ENCODE measurements around the gene CEP104. TPM values are rescaled to one million over a fixed set of nuclear protein-coding genes. Genes with fewer than 3 reads are reported as not detected.

Gene CEP104
- total and polyA plus RNA-seq, 4 donors = 7.5 to 23.2 (median 12.0) TPM

DNA sequence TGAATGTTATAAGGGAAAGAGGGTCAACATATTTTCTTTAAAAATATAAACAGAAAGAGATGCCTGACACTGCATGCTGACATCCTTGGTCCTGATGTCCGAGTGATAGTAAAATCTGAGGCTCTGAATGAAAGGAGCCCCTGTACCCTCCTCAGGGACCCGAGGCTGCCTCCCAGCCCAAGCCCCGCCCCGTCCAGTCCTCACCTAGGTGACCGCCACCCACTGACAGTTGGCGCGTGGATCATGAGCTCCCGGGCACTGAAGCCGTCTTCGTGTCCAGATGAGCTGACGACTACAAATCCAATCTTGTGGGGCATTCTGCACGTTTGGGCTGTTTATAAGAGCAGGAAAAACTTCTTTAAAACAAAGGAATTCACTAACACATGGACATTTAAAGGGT, 4.9 kb downstream of the CEP104 start (continued):
- TF ChIP-seq REST (IDR thresholded peaks at IDR 0.05) (no peak), RXRA (IDR thresholded peaks at IDR 0.05) (no peak), JUND (IDR thresholded peaks at IDR 0.05) (no peak)

DNA sequence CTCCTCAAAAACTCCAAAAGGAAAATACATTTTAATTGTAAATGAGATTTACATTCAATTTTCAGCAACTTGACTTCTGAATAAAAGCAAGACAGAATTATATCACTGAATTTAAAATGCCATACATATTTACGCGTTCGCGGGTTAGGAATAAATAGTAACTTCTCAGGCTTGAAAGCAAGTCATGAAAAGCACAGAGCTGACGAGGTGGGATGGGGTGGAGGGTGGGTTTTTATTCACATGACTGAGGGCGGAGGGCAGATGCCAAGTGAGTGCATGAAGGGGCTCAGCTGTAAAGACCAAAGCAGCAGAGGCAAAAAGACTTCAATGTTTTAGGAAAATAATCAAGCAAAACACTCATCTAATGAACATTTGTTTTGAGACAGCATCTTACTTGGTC, 5.7 kb downstream of the CEP104 start:
- no peak overlapping the region for H3K9ac ChIP-seq (ENCODE audit: low read depth in 1 of 2, low read length in 2 of 2)
- peaks cover 6 to 10% (median 8%) of the 10 kb centered on the region in 4 donors for H3K4me1 ChIP-seq (ENCODE audit: control insufficient read depth in 4 of 4, insufficient read depth in 4 of 4, low read length in 3 of 4)
- no peaks in the 10 kb centered on the region for H3K9me3 ChIP-seq (ENCODE audit: control insufficient read depth in 4 of 4, low read length in 3 of 4)
- no peak overlapping the region for H3K4me3 ChIP-seq (ENCODE audit: low read depth in 1 of 3, low read length in 3 of 3)
- TF ChIP-seq SP1 (IDR thresholded peaks at IDR 0.05) (no peak), YY1 (IDR thresholded peaks at IDR 0.05) (no peak), JUND (IDR thresholded peaks at IDR 0.05) (no peak), RAD21 (IDR thresholded peaks at IDR 0.05) (no peak), EGR1 (IDR thresholded peaks at IDR 0.05; ENCODE audit: low read depth in 2 of 2) (no peak), FOXA1 (IDR thresholded peaks at IDR 0.05) (no peak), NR2F2 (IDR thresholded peaks at IDR 0.05) (no peak), GABPA (IDR thresholded peaks at IDR 0.05 in 1 of 2, conservative IDR thresholded peaks at IDR 0.05 in 1 of 2) (no peak)
- TF ChIP-seq, protein P1, sequence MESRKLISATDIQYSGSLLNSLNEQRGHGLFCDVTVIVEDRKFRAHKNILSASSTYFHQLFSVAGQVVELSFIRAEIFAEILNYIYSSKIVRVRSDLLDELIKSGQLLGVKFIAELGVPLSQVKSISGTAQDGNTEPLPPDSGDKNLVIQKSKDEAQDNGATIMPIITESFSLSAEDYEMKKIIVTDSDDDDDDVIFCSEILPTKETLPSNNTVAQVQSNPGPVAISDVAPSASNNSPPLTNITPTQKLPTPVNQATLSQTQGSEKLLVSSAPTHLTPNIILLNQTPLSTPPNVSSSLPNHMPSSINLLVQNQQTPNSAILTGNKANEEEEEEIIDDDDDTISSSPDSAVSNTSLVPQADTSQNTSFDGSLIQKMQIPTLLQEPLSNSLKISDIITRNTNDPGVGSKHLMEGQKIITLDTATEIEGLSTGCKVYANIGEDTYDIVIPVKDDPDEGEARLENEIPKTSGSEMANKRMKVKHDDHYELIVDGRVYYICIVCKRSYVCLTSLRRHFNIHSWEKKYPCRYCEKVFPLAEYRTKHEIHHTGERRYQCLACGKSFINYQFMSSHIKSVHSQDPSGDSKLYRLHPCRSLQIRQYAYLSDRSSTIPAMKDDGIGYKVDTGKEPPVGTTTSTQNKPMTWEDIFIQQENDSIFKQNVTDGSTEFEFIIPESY (IDR thresholded peaks at IDR 0.05) = no peak
- H3K36me3 ChIP-seq (ENCODE audit: control insufficient read depth in 4 of 4, insufficient read depth in 3 of 4, low read depth in 1 of 4, low read length in 3 of 4) = peaks cover 10 to 40% (median 25%) of the 10 kb centered on the region in 4 donors
- DNase-seq (ENCODE audit: low spot score) = no peak
- 97% methylated on average over 6 of the region's 6 CpGs for WGBS
- no peak overlapping the region for H3K27ac ChIP-seq (ENCODE audit: low read depth in 1 of 2, low read length in 2 of 2)
- no peaks in the 10 kb centered on the region for H3K27me3 ChIP-seq (ENCODE audit: control insufficient read depth in 4 of 4, insufficient read depth in 4 of 4, low read length in 3 of 4)

DNA sequence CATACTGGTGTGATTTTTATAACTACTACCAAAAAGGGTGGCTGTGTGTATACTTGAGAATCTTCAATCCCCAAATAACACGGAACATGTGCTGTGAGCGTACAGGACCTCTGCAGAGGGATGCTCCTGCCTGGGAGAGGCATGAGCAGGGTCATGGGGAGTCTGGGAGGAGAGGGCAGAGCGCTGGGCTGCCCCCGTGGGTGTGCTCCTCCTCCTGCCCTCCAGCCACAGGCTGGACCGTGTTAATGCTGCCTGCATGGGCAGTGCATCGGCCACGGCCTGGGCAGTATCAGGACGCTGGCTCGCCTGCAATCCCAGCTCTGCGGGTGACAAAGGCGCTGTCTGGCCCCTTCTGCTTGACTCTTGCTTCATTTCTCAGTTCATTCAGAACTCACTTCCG, 6.2 kb downstream of the CEP104 start:
- Histone ChIP-seq H3K27me3 (ENCODE audit: control insufficient read depth in 4 of 4, insufficient read depth in 4 of 4, low read length in 3 of 4) (no peaks in the 10 kb centered on the region), H3K9me3 (ENCODE audit: control insufficient read depth in 4 of 4, low read length in 3 of 4) (no peaks in the 10 kb centered on the region), H3K9ac (ENCODE audit: low read depth in 1 of 2, low read length in 2 of 2) (no peak overlapping the region), H3K4me1 (ENCODE audit: control insufficient read depth in 4 of 4, insufficient read depth in 4 of 4, low read length in 3 of 4) (peaks cover 4 to 7% (median 6%) of the 10 kb centered on the region in 4 donors), H3K27ac (ENCODE audit: low read depth in 1 of 2, low read length in 2 of 2) (no peak overlapping the region), H3K36me3 (ENCODE audit: control insufficient read depth in 4 of 4, insufficient read depth in 3 of 4, low read depth in 1 of 4, low read length in 3 of 4) (peaks cover 10 to 40% (median 26%) of the 10 kb centered on the region in 4 donors), H3K4me3 (ENCODE audit: low read depth in 1 of 3, low read length in 3 of 3) (no peak overlapping the region)
- DNase-seq (ENCODE audit: low spot score) = no peak
- no peak for TF ChIP-seq FOXA1 (IDR thresholded peaks at IDR 0.05)
- no peak for TF ChIP-seq HNF4A (conservative IDR thresholded peaks at IDR 0.05)
- no peak for TF ChIP-seq MAX (IDR thresholded peaks at IDR 0.05)
- no peak for TF ChIP-seq REST (IDR thresholded peaks at IDR 0.05)
- TF ChIP-seq, protein P1 (IDR thresholded peaks at IDR 0.05) = no peak
- 91% methylated on average over 12 of the region's 12 CpGs for WGBS

Measured in liver (tissue), 9 donors.